Measurements from ENCODE around the gene JAZF1.

GRCh38 chr7:28145090-28145626 lies 35.4 kb downstream of the JAZF1 start:
- TF ChIP-seq, protein P1, sequence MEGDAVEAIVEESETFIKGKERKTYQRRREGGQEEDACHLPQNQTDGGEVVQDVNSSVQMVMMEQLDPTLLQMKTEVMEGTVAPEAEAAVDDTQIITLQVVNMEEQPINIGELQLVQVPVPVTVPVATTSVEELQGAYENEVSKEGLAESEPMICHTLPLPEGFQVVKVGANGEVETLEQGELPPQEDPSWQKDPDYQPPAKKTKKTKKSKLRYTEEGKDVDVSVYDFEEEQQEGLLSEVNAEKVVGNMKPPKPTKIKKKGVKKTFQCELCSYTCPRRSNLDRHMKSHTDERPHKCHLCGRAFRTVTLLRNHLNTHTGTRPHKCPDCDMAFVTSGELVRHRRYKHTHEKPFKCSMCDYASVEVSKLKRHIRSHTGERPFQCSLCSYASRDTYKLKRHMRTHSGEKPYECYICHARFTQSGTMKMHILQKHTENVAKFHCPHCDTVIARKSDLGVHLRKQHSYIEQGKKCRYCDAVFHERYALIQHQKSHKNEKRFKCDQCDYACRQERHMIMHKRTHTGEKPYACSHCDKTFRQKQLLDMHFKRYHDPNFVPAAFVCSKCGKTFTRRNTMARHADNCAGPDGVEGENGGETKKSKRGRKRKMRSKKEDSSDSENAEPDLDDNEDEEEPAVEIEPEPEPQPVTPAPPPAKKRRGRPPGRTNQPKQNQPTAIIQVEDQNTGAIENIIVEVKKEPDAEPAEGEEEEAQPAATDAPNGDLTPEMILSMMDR (IDR thresholded peaks at IDR 0.05; ENCODE audit: insufficient read depth, low read length) = no peak
- TF ChIP-seq GABPA (IDR thresholded peaks at IDR 0.05; ENCODE audit: low read depth) (no peak), POLR2AphosphoS5 (IDR thresholded peaks at IDR 0.05; ENCODE audit: low read depth) (no peak), REST (IDR thresholded peaks at IDR 0.05; ENCODE audit: insufficient replicate concordance, low read depth) (no peak)

All from HL-60 (cell line).